ENCODE results near the gene PLA2G10. TPM values are rescaled to one million over a fixed set of nuclear protein-coding genes. Genes with fewer than 3 reads are reported as not detected.
A peak's percentile ranks its signal among the peaks of the same experiment; 100 is the strongest.
"Not testable (repeated sequence)": the region's sequence is repeated elsewhere in the genome, so short reads cannot be mapped to it uniquely, and the experiment has no call there.

The PLA2G10 gene
- not detected for total RNA-seq
- long read RNA-seq, partial matches to known transcripts = 0 of 1 reads
- long read RNA-seq, other reads (novel, unspliced or antisense) = 1 of 1 reads

GRCh38 chr16:14694129-14694528, at the start of gene PLA2G10:
Gene PLA2G10 (minus strand): TSS chr16:14694308. CDS start chr16:14694229, 79 bp downstream.
- ATAC-seq; intact Hi-C loops (cut with micrococcal nuclease); DNase-seq: not testable (repeated sequence)

- intact Hi-C loops (cut with micrococcal nuclease) = not testable (repeated sequence)
- ATAC-seq = peak; percentile 100
Measured at GRCh38 chr16:14742273-14743128, 48.4 kb upstream of the PLA2G10 start, which contains the start of gene NPIPA2. Gene NPIPA2 (plus strand): TSS chr16:14742533. CDS start chr16:14748066, 5,533 bp downstream.

GRCh38 chr16:14741794-14742193, 47.7 kb upstream of the PLA2G10 start:
- DNase-seq; ATAC-seq; intact Hi-C loops (cut with micrococcal nuclease): not testable (repeated sequence)

More at GRCh38 chr16:14742273-14743128, 48.4 kb upstream of the PLA2G10 start, which contains the start of gene NPIPA2:
- not testable (repeated sequence) for DNase-seq

- ATAC-seq; intact Hi-C loops (cut with micrococcal nuclease); DNase-seq: not testable (repeated sequence)
Measured at GRCh38 chr16:14740832-14741385, 46.8 kb upstream of the PLA2G10 start.

- ATAC-seq; intact Hi-C loops (cut with micrococcal nuclease); DNase-seq: not testable (repeated sequence)
Measured at GRCh38 chr16:14733233-14733632, 39.1 kb upstream of the PLA2G10 start.

GRCh38 chr16:14703156-14704011, 9.3 kb upstream of the PLA2G10 start, which contains the start of gene NPIPA3:
Gene NPIPA3 (plus strand): TSS chr16:14703411. CDS start chr16:14708944, 5,533 bp downstream.
- DNase-seq; intact Hi-C loops (cut with micrococcal nuclease): not testable (repeated sequence)
- ATAC-seq = peak; percentile 100

GRCh38 chr16:14702672-14703071, 8.6 kb upstream of the PLA2G10 start:
- intact Hi-C loops (cut with micrococcal nuclease) = not testable (repeated sequence)

GRCh38 chr16:14701859-14702258, 7.8 kb upstream of the PLA2G10 start:
- DNase-seq; ATAC-seq; intact Hi-C loops (cut with micrococcal nuclease): not testable (repeated sequence)

More at GRCh38 chr16:14702672-14703071, 8.6 kb upstream of the PLA2G10 start:
- not testable (repeated sequence) for DNase-seq, ATAC-seq

GRCh38 chr16:14685870-14686793, 8.0 kb downstream of the PLA2G10 start:
- intact Hi-C loops (cut with micrococcal nuclease); DNase-seq; ATAC-seq: not testable (repeated sequence)

GRCh38 chr16:14682121-14682520, 12.0 kb downstream of the PLA2G10 start:
- ATAC-seq (no peak), DNase-seq (no peak)
- intact Hi-C loops (cut with micrococcal nuclease) = no loop called here

- DNase-seq = no peak
- intact Hi-C loops (cut with micrococcal nuclease) = no loop called here
- no peak for ATAC-seq
Measured at GRCh38 chr16:14681115-14681514, 13.0 kb downstream of the PLA2G10 start.

- intact Hi-C loops (cut with micrococcal nuclease); DNase-seq; ATAC-seq: not testable (repeated sequence)
Measured at GRCh38 chr16:14680396-14680795, 13.7 kb downstream of the PLA2G10 start.

- no peak for DNase-seq
- intact Hi-C loops (cut with micrococcal nuclease) = no loop called here
- ATAC-seq = no peak
Measured at GRCh38 chr16:14678748-14679497, 15.2 kb downstream of the PLA2G10 start.

- intact Hi-C loops (cut with micrococcal nuclease) = no loop called here
- no peak for DNase-seq
- no peak for ATAC-seq
Measured at GRCh38 chr16:14677627-14678026, 16.5 kb downstream of the PLA2G10 start.

GRCh38 chr16:14676633-14677032, 17.5 kb downstream of the PLA2G10 start:
- intact Hi-C loops (cut with micrococcal nuclease) = no loop called here
- no peak for DNase-seq
- ATAC-seq = no peak

GRCh38 chr16:14672403-14672971, 21.6 kb downstream of the PLA2G10 start:
- no peak for ATAC-seq
- intact Hi-C loops (cut with micrococcal nuclease) = no loop called here
- no peak for DNase-seq

GRCh38 chr16:14669776-14670175, 24.3 kb downstream of the PLA2G10 start:
- ATAC-seq (no peak), DNase-seq (no peak)
- intact Hi-C loops (cut with micrococcal nuclease) = no loop called here
